ENCODE data around the gene WDR91.
"Not testable (repeated sequence)": the region's sequence is repeated elsewhere in the genome, so short reads cannot be mapped to it uniquely, and the experiment has no call there.

The WDR91 gene

DNA sequence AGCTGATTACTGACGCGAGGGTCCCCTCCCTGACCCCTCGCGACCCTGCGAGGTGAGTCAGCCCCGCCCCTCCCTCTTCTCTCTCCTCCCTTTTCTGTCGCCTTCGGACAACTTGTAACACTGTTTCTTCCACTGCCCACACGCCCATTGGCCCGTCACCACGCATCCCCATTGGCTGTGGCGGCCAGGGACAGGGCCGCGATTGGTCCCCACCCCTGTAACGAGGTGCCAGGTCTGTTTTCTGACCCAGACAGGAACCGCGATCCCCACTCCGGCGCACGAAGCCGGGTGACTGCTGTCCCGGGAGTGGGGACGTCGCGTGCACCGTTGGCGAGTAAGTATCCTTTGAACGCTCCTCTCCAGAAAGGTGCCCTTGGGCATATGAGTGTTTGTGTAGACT is 22.2 kb upstream of the WDR91 start, which contains the start of gene STRA8:
Gene STRA8, plus strand, starts transcription at position 269 of the 400 bp plus-strand sequence. CDS start 6,687 bp downstream, outside the sequence.
- DNase-seq (ENCODE audit: low spot score) = no peak

DNA sequence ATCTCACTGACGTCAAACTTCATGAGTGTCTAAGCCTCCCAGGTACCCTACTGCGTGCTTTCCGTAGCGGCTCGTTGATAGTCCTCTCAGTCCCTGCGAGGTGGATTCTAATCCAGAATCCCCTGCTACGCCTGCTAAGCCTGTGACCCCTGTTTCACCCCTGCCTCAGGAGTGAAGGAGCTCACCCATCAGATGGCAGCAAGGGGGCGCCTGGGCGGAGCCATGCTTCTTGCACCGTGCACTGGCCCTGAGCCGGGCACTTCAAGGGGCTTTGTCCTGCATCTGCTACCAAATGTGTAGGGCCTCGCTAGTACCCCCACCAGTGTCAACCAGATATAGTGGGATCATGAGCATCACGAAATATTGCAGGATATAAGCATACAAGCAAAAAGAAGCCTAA is 21.4 kb upstream of the WDR91 start:
- DNase-seq (ENCODE audit: low spot score) = no peak

DNA sequence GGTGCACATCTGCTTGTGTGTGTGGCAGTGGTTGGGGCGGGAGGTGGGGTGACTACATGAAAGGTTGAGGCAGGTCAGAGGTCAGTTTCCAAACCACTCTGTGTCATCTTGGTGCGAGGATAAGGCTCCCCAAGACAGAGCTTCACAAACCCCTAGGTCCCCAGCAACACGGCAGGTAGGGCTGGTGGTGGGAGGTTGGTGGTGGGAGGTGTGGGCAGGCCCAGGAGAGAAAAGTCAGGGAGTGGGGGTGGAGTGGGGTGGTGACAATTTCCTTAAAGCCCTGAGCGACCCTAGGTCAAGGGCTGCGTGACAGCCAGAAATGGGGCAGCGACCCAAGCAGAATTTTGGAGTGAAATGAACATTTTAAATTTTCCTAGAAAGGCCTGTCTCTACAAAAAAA is 20.8 kb upstream of the WDR91 start:
- DNase-seq (ENCODE audit: low spot score) = no peak

DNA sequence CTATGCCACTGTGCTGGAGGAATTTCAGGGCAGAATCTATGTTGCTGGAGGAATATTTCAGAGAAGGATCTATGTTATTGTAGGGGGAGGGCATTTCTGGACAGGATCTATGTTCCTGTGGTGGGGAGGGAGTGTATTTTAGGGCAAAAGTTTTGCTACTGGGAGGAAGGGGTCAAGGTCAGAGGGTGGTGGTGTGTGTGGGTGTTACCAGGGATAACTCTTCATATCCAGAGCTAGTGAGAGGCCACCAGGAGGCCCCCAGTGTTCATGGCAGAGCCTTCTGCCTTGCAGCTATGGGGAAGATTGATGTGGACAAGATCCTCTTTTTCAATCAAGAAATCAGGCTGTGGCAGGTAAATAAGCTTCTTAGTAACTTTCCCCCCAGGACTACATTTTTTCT is 20.4 kb upstream of the WDR91 start:
- DNase-seq (ENCODE audit: low spot score) = no peak

DNA sequence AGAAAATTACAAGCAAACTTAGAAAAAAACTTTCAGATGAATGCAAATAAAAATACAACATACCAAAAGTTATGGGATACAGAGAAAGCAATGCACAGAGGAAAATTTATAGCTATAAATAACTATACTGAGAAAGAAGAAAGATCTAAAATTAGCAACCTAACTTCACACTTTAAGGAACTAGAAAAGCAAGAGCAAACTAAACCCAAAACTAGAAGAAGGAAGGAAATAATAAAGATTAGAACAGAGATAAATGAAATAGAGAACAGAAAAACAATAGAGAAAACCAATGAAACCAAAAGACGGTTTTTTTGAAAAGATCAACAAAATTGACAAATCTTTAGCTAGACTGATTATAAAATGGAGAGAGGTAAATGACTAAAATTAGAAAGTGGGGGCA is 12.7 kb upstream of the WDR91 start:
- DNase-seq (ENCODE audit: low spot score) = no peak

DNA sequence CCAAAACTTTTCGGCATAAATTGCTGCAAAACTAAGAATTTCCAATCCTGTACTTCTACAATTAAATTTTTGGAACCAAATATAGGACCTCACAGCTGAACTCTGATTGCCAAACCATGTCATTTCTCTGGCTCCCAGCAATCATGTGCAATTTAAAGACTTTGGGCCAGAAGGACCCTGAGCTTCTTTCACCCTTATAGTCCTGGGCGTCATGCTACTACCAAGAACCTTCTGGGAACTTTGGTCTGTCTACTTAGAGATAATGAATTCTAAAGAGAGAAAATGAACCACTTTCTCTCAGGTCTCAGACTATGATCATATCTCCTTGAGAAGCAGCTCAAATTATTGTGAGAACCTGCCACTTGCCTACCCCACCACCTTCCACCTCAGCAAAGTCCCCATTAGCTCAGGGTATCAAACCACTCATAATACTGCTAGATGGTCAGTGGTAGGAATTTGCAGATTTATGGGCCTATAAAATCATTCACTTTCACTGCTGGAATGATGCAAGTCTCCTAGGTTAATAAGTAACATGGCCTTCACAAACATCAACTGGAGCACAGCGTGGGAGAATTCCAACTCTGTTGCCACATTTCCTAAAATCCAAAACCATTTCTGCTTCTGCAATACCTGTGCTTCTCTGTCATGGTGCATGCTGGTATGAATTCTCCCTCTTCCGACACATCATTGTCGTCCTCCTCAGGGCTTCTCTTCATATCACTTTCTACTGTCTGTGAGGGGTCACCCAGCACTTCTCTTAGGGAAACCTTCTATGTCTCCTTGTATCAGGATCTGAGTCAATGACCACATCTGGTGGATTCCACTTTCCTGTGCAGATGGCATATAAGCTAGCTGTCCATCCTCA is 6.6 kb upstream of the WDR91 start:
- DNase-seq (ENCODE audit: low spot score) = no peak

DNA sequence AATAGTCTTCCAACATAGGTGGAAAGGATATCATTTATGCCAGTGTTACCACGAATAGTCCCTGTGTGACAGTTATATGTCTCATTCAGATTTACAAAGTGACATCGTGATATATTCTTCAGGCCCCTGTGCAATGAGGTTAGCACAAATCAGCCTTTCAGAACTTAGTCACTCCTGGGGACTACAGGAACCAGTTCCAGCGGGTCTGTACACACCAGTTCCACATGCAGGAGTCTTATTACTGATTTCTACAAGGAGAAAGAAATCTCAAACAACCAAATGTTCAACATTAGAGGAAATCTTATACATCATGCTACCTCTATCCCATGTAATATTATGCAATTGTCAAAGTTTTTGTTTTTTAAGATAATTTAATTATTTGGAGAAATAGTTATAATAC is 4.4 kb upstream of the WDR91 start:
- DNase-seq (ENCODE audit: low spot score) = no peak

DNA sequence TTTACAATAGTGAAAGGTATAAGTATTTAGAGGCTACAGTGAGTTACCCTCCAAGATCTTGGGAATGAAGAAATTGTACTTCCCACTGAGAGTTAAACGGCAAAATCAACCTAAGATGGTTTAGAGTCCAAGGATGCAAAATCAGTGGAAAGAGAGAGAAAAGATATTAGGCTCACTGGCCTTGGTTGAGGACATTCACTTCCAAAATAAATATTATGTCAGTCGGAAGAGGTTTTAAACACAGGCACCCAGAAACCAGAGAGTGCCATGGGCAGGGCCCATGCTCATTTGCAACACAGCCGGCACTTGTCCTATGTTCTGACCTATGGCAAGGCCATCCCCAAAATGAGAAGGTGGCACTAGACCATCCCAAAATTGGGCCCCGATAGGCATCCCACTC is 3.9 kb upstream of the WDR91 start:
- no peak for DNase-seq (ENCODE audit: low spot score)

DNA sequence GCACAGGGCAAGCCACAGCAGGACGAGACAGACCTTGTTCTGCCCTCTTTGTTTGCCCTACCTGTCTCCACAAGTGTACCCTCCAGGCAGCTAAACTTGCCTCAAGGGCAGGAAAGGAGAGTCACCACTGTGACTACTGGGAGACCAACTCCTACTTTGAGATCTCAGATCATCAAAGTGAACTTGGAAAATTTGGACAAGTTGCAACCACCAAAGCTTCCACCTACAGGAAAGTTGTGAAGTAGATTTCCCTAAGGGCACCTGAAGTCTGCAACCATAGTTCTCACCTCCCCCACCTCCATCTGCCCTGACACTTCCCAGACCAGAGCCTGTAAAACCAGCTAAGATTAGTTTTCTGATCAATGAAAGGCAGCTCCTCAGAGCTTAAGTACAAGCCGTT is 2.5 kb upstream of the WDR91 start:
- DNase-seq (ENCODE audit: low spot score) = no peak

DNA sequence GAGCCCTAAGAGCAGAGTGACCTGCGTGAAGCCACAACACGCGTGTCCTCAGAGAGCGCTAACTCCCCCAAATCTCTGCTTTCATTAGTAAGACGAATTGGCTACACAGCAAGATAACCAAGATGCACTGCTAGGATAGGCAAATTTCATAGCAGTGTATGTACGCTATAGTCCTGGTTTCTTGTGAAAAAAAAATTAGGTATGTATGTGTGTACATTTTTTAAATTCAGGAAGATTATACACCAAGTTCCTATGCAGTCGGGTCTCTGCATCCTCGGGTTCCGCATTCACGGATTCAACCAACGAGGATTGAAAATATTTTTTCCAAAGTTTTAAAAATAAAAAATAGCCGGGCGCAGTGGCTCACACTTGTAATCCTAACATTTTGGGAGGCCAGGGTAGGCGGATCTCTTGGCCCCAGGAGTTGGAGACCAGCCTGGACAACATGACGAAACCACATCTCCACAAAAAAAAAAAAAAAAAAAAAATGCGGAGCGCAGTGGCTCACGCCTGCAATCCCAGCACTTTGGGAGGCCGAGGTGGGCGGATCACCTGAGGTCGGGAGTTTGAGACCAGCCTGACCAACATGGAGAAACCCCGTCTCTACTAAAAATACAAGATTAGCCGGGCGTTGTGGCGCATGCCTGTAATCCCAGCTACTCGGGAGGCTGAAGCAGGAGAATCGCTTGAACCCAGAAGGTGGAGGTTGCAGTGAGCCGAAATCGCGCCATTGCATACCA is 790 bp upstream of the WDR91 start:
- DNase-seq (ENCODE audit: low spot score) = not testable (repeated sequence)

DNA sequence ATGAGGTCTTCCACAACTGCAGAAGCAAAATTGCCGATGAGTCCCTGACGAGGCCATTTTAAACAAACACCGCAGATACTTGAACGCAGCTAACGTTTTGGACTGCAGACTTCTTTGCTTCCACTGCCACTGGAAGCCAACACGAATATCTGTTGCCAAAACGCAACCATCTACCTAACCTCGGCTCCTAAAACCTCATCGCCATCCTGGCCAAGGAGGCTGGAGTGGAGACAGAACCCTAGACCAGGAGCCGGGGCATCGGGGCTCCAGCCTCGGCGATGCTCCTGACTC is 493 bp downstream of the WDR91 start:
- peak; percentile 41 for DNase-seq (ENCODE audit: low spot score)

DNA sequence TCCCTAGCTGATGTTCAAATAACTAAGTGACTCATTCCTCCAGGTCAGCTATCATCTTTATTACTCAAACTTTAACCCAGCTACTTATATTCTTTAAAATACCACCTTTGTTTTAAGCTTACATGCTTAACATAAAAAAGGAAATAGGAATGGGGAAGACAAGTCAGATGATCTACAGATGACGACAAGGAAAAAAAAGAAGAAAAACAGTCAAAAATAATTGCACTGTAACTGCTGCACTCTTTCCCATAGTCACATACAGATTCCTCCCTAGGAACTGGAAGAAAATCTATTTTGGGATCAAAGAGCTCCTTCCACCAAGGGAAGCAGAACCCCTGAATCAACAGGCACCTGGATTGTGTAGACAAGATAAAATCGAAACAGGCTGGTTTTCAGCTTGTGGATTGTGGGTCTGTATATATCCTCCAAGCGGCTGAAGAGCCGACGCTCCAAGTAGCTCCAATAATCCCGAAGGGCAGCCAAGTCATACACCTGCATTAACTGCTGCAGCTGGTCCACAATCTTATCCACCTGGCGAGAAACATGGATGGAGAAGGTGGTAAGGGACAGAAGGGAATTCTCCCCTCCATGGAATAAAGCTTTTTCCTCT is 2.0 kb downstream of the WDR91 start:
- no peak for DNase-seq (ENCODE audit: low spot score)

DNA sequence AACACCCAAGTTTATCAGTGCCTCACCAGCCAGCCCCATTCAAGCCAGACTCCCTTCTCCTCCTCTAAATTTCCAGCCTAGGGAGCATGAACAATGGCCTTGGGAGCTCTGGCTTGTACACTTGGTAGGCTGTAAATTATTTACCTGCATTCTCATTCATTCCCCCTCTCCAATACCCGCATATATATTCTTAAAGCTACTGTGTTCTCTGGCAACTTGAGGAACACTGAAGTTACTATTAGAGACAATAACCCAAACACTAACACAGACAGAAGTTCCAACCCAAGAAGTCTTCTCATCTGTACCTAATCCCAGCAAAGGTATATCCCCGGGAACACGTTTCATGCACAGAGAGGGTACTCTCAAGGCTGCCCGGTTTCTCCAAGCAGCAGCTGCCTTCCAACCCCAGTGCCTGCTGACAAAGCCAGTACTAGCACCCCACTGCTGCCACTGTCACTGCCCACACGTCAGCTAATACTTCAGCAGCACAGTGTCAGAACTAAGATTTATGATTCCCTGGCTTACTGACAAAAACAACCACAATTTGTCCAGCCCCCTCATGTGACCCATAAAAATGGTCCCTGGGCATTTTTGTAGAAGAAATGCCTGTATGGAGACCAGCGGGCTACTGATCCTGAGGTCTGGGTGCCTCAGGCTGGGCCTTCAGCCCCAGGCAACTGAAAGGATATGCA is 3.1 kb downstream of the WDR91 start:
- no peak for DNase-seq (ENCODE audit: low spot score)

DNA sequence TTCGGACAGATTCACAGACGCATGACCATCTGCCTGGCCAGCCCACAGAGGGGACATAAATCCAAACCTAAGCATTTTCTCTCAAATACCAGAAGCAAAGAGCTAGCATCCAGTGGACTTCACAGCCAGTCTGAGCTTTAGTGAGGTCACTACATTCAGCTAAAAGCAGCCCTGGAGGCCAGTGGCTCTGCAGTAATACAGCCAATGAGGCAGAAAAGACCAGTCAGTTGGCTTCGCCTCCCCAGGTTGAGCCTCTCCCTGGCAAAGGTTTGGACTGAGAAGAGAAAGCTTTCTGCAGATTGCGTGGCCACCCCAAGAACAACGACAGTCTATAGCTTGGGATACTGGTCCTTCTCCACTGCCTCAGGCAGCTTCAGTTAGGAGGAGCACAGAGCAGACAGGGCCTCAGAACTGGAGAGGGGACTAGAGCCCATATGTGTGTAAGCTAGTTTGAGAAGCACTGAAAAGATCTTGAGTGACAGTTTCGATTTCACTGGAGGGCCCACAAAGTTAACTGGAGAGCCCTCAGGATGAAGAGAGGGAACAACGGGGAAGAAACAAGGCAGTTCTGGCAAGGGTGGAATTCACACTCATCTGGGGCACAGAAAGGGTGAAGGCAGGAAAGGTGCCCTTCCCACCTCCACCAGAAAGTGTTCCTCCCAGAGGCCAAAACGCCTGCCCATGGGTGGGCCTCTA is 3.8 kb downstream of the WDR91 start:
- no peak for DNase-seq (ENCODE audit: low spot score)

DNA sequence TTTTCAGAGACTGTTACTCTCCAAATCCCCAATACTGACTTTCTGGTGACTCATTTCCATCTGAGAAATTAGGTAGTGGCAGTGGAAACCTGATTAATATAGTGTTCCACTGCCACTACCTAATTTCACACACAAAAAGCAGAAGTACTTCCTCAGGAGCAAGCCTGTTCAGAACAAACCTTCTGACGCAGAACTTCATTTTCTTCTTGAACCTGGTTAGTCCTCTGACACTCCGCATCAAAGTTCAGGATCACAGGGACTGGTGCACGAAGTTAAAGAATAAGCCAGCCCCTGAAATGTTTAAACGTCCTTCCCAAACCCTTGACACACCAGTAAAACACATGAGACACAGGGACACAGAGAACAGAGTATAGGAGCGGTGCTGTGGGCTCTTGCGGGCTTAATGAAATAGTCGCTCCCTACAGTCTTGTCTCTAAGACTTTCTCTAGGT is 4.4 kb downstream of the WDR91 start:
- DNase-seq (ENCODE audit: low spot score) = no peak

DNA sequence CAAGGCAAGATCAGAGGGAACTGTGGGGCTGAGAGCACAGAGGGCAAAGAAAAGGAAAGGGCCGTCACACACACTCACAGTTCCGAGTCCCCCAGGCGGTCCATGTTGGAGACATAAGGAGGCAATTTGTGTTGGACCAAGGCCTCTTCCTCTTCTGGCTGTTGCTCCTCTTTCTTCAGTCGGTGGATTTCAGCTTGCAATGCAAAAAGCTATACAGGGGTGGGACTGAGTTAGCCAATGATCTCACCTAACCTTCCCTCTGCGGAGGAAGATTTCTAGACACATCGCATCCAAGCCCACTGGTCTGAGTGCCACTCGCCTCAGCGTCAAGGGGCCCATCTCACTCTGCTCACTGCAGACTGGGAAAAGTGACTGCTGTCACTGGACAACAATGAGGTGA is 5.5 kb downstream of the WDR91 start:
- DNase-seq (ENCODE audit: low spot score) = no peak

DNA sequence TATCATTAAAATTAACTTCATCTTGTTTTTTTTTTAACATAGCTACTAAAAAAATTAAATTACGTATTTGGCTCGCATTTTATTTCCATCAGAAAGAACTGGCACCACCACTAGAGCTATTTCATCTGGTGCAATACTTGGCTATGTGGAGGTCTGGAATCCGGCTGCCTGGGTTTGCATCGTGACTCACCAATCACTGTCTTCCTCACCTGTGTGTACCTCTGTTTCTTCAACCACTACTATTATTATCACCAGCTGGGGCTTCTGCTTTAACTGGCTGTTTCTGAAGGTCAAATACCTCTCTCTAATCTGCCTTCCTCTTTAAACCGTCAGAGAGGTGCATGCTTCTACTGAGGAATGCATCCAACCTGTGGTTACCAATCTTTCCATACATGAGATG is 6.5 kb downstream of the WDR91 start:
- DNase-seq (ENCODE audit: low spot score) = no peak

DNA sequence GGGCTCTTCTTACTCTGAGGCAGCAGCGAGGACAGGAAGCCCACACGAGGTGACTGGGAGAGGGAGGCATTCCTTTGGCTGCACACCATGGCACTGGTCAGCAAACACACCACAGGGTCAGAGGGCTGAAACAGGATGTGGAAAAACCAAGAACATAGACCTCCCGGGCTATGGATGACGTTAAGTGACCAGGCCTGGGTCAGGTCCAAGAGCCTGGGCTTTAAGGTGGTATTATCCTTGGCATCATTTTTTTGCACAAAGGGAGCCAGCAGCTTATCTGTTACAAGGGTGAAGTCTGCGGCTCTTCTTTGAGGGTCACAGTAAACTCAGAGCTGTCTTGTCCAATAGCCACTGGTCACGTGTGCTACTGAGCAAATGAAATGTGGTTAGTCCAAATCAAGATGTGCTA is 7.0 kb downstream of the WDR91 start:
- no peak for DNase-seq (ENCODE audit: low spot score)

DNA sequence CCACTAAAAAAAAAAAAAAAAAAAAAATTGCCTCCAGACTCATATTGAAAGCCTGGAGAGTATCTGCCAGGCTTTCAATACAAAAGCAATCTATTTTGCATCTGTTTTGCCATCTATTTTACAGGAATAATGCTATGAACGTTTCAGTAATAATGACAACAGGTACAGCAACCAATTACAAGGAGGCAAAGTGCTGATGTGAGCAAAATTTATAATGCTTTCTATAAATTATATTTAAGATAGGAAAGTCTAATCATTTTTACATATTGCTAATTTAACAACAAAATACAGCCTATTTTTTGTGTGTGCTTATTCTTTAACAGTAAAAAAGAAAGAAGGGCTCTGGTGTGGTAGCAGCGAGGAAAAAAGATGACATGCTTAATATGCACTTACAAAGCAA is 10.0 kb downstream of the WDR91 start:
- DNase-seq (ENCODE audit: low spot score) = no peak

DNA sequence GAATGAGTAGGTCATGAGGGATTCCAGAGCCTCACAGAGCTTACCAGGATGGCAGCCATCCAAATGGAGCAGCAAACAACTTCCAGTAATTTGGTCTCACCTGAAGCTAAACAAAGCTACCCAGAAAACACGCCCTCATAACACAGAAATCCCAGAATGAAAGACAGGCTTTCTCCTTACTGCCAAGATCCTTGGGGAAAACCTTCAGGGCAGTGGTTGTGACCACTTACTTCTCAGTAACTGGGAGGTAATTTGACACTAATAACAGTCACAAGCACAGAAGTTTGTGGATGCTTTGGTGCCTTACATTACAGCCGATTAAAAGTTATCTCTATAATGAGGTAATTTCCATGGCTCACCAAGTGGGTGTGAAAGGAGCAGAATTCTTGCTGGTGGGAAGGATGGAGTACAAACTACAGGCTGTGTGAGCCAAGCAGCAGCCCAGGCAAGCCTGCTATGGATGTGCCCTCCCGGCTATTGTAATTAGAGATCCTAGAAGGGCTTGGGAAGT is 10.4 kb downstream of the WDR91 start:
- no peak for DNase-seq (ENCODE audit: low spot score)

DNA sequence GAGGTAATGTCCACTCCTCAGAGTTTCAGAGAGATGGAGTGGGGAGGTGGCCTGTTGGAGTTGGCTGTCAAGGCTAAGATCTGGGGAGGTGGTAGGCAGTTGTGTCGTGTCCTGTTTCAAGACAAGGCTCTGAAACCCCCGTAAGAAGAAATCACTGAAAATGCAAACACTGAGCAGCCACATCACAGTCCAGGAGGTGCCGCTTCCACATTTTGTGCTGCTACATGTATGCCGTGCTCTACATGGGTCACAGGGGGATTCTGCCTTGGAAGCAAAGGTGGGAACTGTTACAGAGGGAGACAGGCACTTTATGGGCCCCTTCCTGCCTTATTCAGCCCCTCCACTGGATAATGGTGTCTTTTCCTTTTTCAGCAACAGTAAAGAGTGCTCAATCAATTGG is 11.9 kb downstream of the WDR91 start:
- no peak for DNase-seq (ENCODE audit: low spot score)
